HL-60/S4 treated with phorbol 12-myristate 13-acetate at 8.2 ng/mL for 4 days and 3 days (cell line): ENCODE data around the gene SC5D.

Experiments used
- in situ Hi-C: fragments of 300-500 bp; cut with MboI; formaldehyde crosslinking; loops from 2 replicates; pipeline ENCODE4 v1.15.0; 2022; ENCODE audit warnings: low sequenced_read_pairs

Gene SC5D

GRCh38 chr11:121292495-121293287, at the start of gene SC5D:
SC5D (plus strand) TSS chr11:121292771; CDS start chr11:121303376, 10,605 bp downstream.
- in situ Hi-C loops = no loop called here

GRCh38 chr11:121244884-121245283, 47.7 kb upstream of the SC5D start:
- in situ Hi-C loops = no loop called here

- in situ Hi-C loops = no loop called here
Observed at GRCh38 chr11:121246021-121246768, 46.4 kb upstream of the SC5D start.

- in situ Hi-C loops = no loop called here
Observed at GRCh38 chr11:121246769-121247035, 45.9 kb upstream of the SC5D start.

GRCh38 chr11:121248496-121248895, 44.1 kb upstream of the SC5D start:
- in situ Hi-C loops = no loop called here

DNA sequence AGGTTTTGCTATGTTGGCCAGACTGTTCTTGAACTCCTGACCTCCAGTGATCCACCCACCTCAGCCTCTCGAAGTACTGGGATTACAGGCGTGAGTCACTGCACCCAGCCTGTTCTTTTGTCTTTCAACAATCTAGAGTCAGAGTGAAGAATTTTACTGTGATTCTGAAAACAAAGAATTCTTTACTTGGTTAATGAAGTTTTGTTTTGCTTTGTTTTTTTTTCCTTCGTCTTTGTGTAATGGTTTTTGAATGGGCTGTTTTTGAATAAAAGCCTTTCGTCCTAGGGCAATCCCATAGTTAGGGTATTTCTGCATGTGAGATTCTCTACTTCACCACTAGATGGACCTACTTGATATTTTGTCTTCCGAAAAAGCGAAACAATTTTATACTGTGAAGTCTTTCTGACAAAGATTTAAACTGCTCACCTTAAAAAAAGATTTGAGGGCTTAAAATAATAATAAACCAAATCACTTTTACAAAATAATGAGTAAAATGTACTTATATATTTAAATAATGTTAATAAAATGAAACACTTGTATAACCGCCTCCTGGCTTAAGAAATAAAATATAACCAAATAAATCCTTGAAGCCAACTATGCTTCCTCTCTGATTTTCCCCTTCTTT, 43.4 kb upstream of the SC5D start:
- in situ Hi-C loops = no loop called here

DNA sequence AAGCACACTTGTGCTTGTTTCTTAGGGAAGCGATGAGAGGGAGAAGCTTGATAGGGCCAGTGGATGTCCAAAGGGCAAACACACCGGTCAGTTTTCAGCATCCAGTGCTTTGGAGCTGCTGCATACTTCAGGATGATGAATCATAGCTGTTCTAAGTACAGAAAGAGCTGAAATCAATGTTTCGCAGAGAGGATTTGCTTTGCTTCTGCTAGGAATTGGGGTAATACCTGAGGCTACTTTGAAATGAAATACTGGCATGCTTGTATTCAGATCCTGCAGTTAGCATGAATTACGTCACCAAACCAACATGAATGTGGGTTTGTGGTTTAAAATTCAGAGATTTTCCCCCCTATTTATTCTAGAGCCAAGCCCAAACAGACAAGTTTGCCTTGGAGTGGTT, 41.7 kb upstream of the SC5D start:
- in situ Hi-C loops = no loop called here

- in situ Hi-C loops = no loop called here
Observed at GRCh38 chr11:121253951-121254350, 38.6 kb upstream of the SC5D start.

DNA sequence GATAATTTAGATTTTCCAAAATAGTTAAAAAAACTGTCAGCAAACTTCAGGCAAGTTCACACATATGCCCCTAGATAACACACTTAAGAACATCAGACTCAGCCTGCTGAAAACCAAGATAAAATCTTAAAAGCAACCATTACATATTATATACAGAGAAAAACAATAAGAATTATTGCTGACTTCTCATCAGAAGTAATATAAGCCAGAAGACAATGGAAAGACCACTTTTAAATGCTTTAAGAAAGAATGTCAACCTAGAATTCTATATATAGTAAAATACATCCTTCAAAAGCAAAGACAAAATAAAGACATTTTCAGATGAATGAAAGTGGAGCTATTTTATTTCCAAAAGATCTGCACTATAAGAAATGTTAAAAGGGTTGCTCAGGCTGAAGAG, 37.8 kb upstream of the SC5D start:
- in situ Hi-C loops = no loop called here

- in situ Hi-C loops = no loop called here
Observed at GRCh38 chr11:121255473-121256125, 37.0 kb upstream of the SC5D start.

DNA sequence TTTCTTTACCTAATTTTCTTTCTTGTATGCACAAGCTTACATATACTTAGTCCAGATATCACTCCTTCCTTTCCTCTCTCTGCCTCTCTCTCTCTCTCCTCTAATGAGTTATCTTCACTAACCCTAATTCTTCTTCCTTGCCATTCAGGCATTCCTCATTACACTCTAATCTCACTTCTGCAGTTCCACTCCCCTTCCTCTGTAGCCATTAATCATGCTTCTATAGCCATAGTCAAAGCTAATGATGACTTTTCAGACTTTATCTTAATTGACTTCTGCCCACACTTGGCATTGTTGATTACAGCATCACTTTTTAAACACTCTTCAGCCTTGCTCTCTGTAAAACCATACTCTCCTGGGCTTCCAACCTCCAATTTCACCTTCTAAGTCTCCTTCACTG, 35.3 kb upstream of the SC5D start:
- in situ Hi-C loops = no loop called here

DNA sequence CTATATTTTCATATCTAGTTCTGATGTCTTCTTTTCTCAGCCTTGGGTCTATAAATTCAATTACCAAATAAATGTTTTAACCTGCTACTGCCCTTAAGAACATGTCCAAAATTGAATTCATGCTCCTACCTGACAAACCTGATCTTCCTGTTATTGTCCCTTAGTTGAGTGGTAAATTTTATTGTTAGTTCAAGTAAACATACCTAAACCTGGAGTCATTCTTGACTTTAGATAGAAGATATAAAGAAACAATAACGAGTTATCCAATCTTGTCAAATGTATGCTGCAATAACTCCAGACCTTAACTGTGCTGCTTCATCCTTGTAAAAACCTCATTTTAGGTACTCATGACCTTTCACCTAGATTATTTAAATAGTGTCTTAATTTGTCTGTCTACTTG, 34.6 kb upstream of the SC5D start:
- in situ Hi-C loops = no loop called here

DNA sequence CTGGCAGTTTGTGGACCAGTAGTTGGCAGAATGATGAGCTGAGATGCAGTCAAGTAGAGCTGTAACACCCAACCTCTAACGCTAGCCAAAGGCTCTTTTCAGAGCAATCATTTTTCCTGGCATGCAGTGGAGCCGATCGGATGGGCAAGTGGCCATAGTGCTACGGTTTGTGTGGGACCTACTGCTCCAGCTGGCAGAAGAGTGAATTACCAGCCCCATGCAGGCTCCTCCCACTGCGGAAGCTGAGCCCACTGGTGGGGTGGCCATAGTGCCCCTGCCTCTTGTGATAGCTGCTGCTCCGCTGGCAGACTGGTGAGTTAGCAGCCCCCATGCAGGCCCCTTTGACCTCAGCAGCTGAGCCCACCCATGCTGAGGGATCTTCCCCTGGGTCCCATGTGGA, 27.0 kb upstream of the SC5D start:
- in situ Hi-C loops = no loop called here

- in situ Hi-C loops = no loop called here
Observed at GRCh38 chr11:121268581-121268980, 24.0 kb upstream of the SC5D start.

DNA sequence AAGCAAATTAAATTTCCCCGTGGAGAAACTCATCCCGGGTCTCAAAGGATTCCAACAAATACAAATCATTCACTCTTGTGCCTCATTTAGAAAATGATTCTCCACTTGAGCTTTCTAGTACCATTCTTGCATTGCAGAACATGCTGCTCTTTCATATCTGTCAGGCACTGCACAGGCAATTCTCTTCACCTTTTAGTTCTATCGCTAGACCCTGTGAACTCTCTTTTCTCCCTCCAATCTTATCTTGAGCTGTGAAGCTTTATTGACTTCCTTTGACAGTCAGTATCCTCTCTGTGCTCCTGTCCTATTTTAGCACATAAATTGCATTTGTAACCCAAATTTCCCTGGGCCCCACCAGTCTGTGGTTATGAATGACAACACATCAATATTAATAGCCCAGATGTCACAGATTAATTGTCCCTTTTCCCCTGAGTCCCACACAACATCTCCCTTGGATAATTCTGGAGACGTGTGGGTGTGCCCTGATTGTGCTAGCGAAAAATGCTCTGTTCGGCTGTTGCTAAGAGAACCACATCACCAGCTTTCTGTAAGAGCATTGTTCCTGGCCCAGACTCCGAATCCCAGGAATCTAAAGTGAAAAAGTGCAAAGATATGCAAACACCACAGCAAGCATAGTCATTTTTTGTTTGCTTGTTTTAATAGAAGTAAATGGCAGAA, 22.4 kb upstream of the SC5D start:
- in situ Hi-C loops = no loop called here

DNA sequence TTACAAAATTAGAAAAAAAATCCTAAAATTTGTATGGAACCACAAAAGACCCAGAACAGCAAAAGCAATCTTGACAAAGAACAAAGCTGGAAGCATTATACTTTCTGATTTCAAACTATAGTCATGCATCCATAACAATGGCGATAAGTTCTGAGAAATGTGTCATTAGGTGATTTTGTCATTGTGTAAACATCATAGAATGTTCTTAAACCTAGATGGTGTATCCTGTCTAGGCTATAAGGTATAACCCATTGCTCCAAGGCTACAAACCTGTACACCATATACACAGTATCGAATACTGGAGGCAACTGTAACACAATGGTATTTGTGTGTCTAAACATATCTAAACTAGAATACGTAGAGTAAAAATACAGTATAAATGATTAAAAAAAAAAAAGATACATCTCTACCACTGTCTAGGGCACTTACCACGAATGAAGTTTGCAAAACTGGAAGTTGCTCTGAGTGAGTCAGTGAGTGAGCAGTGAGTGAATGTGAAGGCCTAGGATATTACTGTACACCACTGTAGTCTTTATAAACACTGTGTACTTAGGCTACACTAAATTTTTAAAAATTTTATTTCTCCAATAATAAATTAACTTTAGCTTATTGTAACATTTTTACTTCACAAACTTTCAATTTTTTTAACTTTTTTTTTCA, 18.1 kb upstream of the SC5D start:
- in situ Hi-C loops = no loop called here

DNA sequence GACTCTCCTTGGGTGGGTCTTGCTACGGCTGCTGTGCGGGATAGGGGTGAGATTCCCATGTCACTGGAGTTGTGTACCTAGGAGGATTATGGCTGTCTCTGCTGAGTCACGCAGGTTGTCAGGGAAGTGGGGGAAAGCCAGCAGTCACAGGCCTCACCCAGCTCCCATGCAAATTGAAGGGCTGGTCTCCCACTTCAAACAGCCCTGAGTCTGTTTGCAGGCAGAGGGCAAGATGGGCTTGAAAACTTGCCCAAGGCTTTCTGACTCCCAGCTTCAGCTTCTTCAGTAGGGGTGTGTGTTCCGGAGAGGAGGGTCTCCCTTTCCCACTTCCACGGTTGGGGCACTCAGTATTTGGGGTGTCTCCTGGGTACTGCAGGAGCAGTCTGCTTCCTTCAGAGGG, 10.9 kb upstream of the SC5D start:
- in situ Hi-C loops = no loop called here

- in situ Hi-C loops = no loop called here
Observed at GRCh38 chr11:121282386-121282785, 10.2 kb upstream of the SC5D start.

- in situ Hi-C loops = no loop called here
Observed at GRCh38 chr11:121282886-121283502, 9.6 kb upstream of the SC5D start.

GRCh38 chr11:121291319-121291718, 1.3 kb upstream of the SC5D start:
- in situ Hi-C loops = no loop called here
